T-helper 2 cell treated with Interferon-gamma antibody and Interleukin-4, amounts not matched to agents 100 ng/mL and 5 ng/mL, for 36 hours (primary cell): ENCODE data around the gene TWIST2. TPM values are rescaled to one million over a fixed set of nuclear protein-coding genes. Genes with fewer than 3 reads are reported as not detected.

Experiments
- intact Hi-C: fragments of 100-400 bp; cut with micrococcal nuclease; formaldehyde crosslinking; loops from one replicate; pipeline ENCODE4 v1.15.1; 2023
- total RNA-seq: library from RNA; stranded (reverse); gene quantifications from 2 replicates; pipeline ENCODE4 v1.2.3, GENCODE V29; 2022

Gene TWIST2
- total RNA-seq, 1 donor from 2014 or later: not detected

DNA sequence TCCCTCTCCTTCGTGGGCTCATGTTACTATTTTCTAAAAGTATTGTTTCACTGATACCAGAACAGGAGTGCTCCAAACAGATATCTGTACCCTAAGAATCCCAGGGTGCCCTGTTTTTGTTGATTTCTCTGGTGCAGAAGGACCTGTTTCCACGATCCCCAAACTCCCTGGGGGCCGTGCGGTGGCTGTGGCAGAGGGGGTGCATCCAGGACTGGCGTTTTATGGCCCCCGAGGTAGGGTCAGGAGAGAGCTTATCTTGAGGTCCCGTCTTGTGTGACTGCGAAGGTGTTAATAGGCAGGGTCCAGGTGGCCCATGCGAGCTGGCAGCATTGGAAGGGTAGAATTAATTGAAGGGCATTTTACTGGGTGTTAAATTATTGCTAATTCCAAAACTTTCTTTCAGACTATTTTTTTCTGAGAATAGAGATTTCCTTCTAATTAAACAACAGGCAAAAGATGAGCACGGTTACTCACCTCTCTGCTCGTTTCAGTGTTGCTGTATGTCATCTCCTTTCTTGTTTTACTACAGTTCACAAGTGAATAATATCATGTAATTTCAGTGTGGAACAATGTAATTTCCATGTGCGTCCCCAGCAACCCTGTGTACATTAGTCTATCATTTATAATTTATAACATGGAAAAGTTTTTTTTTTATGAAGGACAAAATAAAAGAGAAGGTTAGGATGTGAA lies 8.2 kb downstream of the TWIST2 start:
- intact Hi-C loops: no loop called here

DNA sequence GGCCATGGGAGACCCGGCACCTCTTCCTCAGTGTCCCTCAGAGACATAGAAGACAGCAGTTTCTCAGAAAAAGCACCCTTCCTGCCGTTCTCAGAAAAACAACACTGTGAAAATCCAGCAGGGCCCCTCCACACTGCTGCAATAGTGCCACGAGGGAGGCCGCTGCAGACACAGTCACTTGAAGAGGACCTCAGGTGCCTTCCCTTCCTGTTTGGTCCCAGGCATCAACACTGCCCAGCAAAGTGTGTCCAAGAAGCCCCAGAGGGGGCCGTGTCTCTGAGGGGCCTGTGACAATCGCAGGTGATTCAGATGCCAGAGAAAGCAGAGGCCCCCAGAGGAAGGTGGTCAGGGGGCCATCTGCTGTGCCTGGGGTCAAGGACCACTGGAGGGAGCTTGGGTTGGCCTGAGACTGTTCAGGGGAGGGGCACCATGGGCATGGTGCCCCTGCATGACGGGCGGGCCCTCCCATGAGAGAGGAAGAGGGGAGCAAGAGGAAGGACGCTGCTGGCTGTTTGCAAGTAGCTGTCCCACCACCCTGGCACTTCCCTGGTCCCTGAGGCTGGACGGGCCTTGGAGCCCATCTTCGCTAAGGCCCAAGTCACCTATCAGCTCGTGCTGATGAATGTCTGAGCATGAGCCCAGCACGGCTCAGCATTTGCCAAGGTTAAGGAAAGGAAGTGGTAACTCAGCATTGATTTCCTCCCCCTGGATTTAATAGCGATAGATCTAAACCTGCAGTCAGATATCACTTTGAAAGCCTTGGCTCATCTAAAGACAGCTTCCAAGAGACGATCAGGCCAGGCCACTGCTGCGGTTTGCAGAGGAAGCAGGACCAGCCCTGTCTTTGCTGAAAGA lies 9.1 kb downstream of the TWIST2 start:
- intact Hi-C loops: no loop called here

DNA sequence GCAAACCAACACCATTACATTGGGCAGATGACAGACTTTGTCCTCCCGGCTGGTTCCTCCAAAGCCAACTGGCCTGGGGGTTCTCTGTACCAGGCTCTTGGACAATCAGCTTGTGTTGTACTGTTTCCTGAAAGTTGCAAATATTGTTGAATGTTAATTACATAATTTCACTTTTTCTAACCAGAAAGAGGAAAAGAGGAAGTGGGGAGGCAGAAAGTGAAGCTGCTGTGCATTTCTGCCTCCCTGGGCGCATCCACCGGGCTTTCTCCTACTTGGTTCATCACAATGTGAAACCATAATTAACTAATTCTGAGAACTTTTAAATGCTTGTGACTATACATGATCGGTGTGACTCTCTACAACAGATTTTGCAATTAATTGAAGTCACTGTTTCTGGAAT lies 10.1 kb downstream of the TWIST2 start:
- intact Hi-C loops: no loop called here

DNA sequence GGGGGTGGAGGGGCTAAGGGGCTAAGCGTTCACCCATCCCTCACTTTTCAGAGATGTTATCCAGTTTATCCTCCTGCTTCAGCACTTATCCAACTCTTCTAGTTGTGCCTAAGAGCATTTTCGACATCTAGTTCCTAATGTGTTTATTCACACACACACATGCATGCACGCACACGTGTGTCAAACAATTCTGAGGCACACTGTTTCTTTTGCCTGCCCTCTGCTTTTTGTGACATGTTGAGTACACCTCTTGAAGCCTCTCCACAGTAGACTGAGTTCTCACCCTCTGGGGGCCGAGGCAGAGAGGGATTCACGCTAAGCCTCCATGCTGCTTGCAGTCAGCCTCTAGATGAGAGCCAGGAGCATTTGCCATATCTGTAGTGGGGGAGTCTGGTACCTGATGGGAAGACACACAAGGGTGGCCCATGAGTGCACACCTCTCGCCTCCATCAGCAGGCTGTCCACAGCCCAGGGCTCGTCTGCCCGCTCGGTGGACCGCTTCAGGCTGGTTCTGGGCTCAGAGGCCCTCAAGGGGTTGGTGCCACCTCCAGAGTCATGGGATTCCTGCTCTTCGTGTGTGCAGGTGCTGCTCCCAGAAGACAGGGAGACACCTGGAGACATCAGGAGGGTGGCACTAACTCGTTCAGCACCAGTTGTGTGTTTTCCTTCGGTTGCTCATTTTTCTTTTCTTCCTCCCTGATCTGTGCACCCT lies 11.9 kb downstream of the TWIST2 start:
- intact Hi-C loops: no loop called here

DNA sequence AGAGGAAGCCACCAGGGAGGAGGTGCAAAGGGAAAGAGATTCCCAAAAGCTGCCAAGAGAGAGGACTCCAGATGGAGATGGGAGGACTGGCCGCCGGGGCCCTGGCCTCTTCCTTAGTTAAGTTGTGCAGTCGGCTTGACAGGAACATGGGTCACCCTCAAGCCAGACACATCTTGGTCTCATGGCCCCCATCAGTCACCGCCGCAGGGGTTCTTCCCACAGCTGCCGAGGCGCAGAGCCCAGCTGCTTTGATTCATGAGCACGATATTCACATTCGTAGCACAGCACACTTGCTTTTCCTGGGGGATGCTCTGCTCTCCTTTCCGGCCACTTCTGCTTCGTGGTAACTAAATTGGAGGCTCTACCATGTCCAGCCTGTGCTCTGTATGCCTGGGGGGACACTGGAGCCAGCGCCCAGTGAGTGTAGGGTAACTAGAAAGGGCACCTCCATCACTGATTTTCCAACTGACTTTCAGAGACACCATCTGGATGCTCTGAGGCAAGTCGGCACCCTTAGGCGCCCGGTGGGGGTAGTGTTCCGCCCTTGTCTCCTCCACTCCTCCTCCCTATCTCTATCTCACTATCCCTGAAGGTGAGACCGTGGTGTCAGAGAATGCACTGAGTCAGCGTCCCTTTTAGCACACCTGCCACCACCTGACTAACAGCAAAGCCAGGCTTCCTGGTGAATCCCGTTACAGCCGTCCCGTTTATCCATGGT lies 13.3 kb downstream of the TWIST2 start:
- intact Hi-C loops: no loop called here

DNA sequence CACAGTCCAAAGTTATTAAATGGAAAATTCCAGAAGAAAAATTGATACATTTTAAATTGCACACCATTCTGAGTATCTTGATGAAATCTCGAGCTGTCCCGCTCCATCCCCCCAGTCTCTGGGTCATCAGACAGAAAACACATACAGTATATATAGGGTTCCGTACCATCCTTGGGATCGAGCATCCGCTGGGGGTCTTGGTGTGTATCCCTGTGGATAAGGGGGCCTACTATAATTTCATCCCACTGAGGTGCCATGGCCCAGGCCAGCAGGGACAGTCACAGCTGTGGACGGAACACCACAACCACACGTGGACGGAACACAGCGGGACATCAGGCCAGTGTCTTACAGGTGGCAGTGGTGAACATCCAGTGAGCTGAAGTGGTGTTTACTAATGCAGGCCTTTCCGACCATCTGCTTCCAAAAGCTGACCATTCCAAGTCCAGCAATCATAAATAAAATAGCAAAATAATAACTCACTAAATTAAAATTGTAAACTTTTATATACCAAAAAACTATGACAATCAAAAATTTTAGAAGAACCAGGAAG lies 14.0 kb downstream of the TWIST2 start:
- intact Hi-C loops: no loop called here

DNA sequence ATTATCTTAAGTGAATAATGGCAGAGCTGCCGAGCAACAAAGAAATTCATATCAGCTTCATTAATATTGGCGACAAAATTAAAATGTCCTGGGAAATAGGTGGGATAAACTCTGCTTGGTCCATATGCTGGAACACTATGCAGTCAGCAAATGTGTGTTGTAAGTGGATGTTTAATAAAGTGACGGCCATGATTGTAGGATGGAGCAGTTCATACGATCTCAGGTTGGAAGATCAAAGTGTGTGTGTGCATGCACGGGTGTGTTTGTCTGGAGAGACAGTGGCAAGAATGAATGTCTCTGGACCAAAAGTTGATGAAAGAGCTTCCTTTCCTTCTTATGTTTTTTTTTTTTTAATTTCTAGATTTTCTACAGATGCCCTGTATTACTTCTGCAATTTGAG lies 14.8 kb downstream of the TWIST2 start:
- intact Hi-C loops: no loop called here

DNA sequence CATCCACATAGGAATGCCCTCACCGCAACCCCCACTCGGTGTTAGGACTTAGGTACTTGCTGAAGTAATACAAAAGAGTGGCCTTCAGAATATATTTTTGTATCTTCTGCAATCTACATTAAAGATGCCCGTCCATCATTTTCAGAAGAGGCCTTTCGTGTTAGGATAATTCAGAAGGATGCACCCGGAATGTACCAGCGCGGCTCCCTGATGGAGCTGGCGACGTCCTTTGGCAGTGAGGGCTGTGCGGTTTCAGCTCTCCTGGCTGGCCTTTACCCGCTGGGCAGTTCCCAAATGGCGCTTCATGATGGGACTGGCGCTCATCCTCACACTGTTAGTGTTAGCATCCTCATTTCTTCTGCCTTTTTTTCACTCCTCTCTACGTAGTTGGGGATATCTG lies 15.3 kb downstream of the TWIST2 start:
- intact Hi-C loops: no loop called here

DNA sequence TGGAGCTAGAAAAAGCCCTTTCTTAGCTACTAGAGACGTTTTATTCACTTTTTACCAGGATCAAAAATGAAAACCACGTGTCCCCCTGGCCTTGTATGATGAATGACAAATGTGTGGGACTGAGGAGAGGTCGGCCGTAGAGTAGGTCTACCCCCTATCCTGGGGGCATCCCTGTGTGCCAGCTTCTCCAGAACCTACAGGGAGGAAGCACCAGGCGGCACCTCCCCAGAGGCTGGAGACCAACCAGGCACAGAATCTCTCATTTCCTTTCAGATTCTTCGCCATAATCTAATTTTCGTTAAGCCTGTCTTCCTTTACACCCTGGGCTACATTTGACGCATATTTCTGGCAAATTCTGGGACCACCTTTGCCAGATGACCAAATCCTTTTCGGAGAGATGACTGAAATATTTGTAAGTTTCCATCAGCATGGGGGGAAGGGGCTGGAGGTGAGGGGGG lies 15.9 kb downstream of the TWIST2 start:
- intact Hi-C loops: no loop called here

DNA sequence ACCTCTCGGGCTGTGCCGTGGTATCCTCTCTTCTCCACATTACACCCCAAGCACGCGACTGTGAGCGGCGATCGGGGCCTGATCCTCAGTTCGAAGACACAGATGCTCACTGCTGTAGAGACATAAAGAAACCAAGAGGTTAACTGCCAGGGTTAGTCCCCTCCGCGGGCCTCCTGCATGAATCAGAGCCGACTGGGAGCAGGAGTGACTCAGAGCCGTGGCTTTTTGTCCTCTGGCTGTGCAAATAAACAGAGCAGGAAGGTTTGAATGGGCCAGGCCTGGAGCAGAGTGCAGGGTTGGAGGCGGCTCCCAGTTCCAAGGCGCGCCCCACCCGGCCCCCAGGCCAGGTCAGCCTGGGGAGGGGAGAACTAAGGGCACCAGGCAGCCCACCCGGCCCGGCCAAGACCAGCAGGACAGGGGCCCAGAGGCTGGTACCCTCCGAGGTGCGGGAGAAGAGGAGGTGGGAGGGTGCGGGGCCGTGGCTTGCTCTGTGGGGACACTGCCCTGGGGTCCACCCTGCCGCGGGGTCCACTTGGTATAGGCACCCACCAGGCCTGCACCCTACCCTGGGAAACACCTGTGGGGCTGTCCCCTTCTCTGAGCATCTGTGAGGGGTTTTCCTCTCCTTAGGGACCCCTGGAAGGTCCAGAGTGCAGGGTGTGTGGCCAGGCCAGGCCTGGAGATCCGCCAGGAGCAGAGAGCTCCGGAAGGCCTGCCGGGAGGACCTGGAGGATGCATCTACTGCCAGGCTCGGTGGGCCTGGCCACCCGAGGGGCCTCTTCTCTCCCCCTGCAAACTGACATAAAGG lies 16.5 kb downstream of the TWIST2 start:
- intact Hi-C loops: no loop called here

DNA sequence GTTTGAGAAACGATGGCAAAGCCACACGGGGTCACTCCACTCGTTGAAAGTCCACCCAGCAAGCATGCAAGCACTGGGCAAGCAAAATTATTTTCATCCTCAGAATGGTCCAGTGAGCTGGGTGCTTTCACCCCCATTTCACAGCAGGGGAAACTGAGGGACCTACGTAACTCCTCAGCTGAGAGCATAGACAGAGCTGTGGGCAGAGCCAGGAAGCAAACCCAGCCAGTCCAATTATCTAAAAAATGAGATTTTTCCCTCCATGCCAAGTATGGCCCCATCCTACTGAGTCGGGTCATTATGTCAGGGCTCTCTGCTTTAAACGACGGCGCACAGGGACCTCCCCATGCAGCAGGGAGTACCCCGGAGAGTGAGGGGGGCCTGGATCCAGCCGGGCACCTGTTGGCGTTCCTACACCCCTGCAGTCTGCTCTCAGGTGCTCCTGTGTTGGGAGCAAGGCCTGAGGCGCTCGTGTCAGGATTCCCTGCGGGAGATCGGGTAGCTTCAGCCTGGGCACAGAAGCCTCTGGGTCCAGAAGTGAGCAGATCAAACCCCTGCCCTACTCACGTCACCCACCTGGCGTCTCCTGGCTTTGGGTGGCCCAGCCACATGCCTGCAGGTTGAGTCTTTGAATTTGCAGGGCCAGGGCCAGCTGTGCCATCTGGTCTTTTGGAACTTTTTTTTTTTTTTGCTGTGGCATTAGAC lies 17.3 kb downstream of the TWIST2 start:
- intact Hi-C loops: no loop called here

DNA sequence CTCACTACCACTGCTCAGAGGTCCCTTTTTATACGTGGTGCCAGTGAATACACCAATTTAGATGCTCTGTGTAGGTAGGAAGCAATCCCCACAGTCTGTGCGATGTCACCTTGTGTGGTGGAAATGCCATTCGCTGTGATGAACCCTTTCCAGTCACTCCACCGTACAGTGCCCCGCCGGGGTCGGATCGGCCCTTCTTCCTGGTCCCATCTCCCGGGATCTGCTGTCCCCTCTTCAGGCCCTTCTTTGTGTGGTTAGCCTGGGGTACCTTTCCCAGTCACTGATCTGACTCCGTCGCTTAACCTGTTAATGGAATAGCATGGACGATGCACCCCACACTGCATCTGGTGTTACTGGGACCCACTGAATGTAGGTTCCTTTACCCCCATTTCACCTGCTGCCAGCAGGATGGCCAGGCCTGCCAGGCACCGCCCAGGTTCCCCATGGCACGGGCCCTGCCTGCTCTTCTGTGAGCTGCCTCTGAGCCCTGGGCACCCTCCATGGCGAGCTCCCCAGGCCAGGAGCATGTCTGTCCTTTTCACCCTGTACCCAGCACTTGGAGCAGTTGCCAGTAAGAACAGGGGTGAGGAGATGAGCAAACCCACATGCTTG lies 18.0 kb downstream of the TWIST2 start:
- intact Hi-C loops: no loop called here

DNA sequence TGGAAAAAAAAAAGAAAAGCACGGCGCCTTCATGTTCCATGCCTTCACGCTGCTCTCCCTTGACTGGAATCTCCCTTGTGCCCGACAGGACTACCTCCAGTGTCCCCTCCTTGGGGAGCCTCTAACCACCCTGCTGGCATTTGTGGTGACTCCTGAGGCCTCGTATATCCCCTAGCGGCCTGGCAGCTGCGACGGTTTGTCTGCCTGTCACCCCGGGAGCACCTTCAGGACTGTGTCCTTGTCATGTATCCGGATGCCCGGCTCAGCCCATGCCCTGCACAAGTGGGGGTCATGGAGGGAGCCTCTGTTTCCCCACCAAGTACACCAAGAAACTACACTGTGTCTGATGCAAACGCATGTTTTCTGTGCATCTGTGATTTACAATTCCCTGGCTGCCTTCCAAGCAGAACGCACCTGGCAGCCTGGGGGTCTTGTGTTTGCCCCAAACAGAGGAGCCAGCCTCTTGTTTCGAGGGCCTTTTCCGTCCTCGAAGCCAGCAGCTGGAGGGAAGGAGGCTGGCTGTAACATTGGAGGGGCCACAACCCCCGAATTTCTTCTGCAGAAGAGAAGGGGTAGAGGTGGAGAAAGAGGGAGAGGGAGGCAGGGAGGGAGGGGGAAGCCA lies 18.9 kb downstream of the TWIST2 start:
- intact Hi-C loops: no loop called here

DNA sequence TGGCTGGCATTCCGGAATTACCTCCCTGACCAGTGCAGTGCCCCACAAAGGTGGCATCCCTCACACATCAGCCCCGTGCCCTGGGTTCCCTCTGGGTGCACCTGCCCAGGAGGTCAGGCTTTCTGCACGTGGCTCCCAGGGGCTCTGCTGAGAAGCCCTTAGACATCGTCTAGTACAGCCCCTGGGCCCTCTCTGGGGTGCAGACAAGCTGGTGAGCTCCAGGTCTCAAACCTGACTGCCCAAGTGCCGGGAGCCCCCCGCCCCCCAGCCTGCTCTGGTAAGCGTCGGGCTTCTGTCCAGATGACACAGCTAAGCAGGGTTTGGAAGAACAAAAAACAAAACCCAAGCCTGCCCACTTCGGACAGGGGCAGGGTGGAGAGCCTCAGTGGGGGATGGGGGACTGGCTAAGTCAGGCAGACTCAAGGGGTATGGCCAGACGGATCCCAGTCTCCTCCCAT lies 20.2 kb downstream of the TWIST2 start:
- intact Hi-C loops: no loop called here

DNA sequence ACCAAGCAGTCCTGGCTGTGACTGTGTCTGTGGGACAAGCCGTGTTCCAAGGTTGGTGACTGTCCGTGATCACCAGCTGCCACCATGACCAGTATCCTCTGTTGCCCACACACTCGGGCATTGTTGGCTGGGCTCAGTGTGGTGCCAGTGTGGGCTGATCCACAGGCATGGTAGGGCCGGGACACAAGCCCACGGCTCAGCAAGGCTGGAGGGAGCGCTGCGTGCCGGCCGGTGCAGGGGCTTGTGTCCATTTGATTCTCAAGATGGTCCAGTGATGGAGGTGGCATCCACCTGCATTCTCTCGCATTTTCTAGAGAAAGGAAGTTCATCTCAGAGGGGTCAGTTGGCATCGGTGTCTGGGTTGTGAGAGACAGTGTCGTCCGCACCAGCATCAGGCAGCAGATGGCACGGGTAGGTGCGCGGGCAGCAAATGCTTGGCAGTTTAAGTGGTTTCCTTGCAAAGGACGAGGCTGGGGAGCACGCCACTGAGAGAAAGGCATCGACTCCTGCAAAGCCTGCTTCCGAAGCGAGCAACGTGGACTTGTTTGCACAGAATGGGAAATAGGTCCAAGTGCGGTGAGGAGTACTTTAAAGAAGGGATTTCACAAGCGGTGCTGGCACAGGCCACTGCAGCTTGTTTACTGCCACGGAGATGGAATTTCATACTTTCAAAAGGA lies 20.9 kb downstream of the TWIST2 start:
- intact Hi-C loops: no loop called here

DNA sequence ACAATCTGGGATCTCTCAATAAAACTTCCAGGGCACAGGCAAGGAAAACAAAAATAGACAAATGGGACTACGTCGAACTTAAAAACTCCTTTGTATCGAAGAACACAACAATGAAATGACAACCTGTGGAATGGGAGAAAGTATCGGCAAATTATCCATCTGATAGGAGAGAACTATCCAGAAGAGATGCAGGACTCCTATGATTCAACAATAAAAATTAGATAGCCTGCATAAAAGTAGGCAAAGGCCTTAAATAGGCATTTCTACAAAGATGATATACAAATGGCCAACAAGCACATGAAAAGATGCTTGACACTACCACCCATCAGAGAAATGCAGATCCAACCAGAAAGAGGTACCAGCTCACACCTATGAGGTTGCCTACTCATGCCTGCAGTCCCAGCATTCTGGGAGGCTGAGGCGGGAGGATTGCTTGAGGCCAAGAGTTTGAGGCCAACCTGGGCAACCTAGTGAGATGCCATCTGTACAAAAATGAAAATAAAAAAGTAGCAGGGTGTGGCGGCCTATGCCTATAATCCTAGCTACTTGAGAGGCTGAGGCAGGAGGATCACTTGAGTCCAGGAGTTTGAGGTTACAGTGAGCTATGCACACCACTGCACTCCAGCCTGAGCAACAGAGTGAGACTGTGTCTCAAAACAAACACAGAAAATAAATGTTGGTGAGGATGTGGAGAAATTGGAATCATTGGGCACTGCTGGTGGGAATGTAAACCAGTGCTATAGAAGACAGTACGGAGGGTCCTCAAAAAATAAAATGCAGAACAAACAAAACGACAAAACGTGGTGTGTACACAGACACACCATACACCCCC lies 21.6 kb downstream of the TWIST2 start:
- intact Hi-C loops: no loop called here

DNA sequence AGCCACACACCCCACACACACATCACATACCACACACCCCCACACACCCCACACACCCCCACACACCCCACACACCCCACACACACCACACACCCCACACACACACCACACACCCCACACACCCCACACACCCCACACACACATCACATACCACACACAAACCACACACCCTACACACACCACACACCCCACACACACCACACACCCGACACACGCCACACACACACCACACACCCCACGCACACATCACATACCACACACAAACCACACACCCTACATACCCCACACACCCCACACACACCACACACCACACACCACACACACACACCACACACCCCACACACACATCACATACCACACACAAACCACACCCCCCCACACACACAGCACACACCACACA lies 22.4 kb downstream of the TWIST2 start:
- intact Hi-C loops: no loop called here
